Karpas-422 (cell line): Measurements from ENCODE around the gene SNX15. TPM values are rescaled to one million over a fixed set of nuclear protein-coding genes. Genes with fewer than 3 reads are reported as not detected.
A peak's percentile ranks its signal among the peaks of the same experiment; 100 is the strongest.
"Not testable (repeated sequence)": the region's sequence is repeated elsewhere in the genome, so short reads cannot be mapped to it uniquely, and the experiment has no call there.

Source experiments
- DNase-seq: peaks from one replicate; pipeline ENCODE4 v3.0.0-alpha.2; 2015
- H2AFZ ChIP-seq: fragments of 200-600 bp; sonication (generic); 2 replicates; pipeline ENCODE4 v1.6.1; 2014; ENCODE audit warnings: antibody characterized with exemption, low read length, mixed read lengths
- H3K27ac ChIP-seq: fragments of 200-600 bp; sonication (generic); 2 replicates; pipeline ENCODE4 v1.5.1; 2014; ENCODE audit warnings: mild to moderate bottlenecking, low read length, moderate library complexity
- H3K27me3 ChIP-seq: fragments of 200-600 bp; sonication (generic); 2 replicates; pipeline ENCODE4 v1.6.1; 2014; ENCODE audit warnings: low read length, mixed read lengths
- H3K36me3 ChIP-seq: fragments of 200-600 bp; sonication (generic); 2 replicates; pipeline ENCODE4 v1.6.1; 2014; ENCODE audit warnings: low read length, mixed read lengths; ENCODE audit not compliant: insufficient read depth
- H3K4me1 ChIP-seq: fragments of 200-600 bp; sonication (generic); 2 replicates; pipeline ENCODE4 v1.6.1; 2014; ENCODE audit warnings: mild to moderate bottlenecking, low read length, mixed read lengths
- H3K4me2 ChIP-seq: fragments of 200-600 bp; sonication (generic); 2 replicates; pipeline ENCODE4 v1.6.1; 2014; ENCODE audit warnings: low read length, low read depth, mild to moderate bottlenecking; ENCODE audit not compliant: poor library complexity, severe bottlenecking
- H3K4me3 ChIP-seq: fragments of 200-600 bp; sonication (generic); 2 replicates; pipeline ENCODE4 v1.5.1; 2014; ENCODE audit warnings: mild to moderate bottlenecking, antibody characterized with exemption, low read length, mixed read lengths
- H3K79me2 ChIP-seq: fragments of 200-600 bp; sonication (generic); 2 replicates; pipeline ENCODE4 v1.6.1; 2014; ENCODE audit warnings: mild to moderate bottlenecking, low read length, mixed read lengths
- H3K9ac ChIP-seq: fragments of 200-600 bp; sonication (generic); 2 replicates; pipeline ENCODE4 v1.6.0; 2014; ENCODE audit warnings: low read length
- H3K9me2 ChIP-seq: fragments of 200-600 bp; sonication (generic), shearing (Covaris generic); replicated peaks from 2 replicates; pipeline ENCODE4 v1.6.0; 2014; ENCODE audit warnings: mild to moderate bottlenecking, low read length, moderate library complexity; ENCODE audit not compliant: insufficient read depth
- H3K9me3 ChIP-seq: fragments of 300-700, 200-600 bp; sonication (generic); 2 replicates; pipeline ENCODE4 v1.6.1; 2014; ENCODE audit warnings: low read length, mixed read lengths
- H4K20me1 ChIP-seq: fragments of 200-600 bp; sonication (generic); 2 replicates; pipeline ENCODE4 v1.6.1; 2014; ENCODE audit warnings: mild to moderate bottlenecking, antibody characterized with exemption, low read length, low read depth; ENCODE audit not compliant: insufficient read depth
- total RNA-seq: library from RNA; depleted of rRNA; stranded (reverse); fragments of >200 nt; shearing (Covaris generic); gene quantifications from 2 replicates; pipeline ENCODE4 v1.2.3, GENCODE V29; 2014; ENCODE audit warnings: low replicate concordance

Gene SNX15
- total RNA-seq, 1 experiment from 2014 or later = 17.6 TPM

DNA sequence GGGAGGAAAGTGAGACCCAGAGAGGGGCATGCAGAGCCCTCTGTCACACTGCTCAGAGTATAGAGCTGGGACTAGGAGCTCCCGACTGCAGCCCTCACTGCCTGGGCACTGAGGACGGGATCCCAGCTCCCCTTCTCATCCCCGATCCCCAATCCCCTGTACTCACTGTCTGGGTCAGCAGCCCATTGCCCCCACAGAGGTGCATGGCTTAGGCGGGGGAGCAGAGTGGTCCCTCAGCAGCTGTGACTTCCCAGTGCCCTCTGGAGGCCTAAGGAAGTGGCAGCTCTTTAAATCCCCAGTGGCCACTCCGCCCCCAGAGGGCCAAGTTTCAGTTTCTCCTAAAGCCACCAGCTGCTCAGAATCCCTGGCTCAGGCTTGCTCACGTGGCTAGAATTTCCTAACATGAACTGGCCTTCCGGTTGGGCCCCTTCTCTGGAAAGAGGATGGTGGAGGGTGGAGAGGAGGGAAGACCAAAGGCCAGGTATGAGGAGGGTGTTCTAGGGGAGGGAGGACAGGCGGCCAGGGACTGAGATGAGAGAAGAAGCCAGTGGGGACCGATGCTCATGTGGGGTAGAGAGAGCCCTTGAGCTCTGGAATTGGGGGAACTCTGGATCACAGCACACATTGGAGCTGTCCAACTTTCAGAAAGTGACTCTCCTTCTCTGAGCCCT, 30.4 kb upstream of the SNX15 start, which contains the start of gene BATF2:
TSS of gene BATF2 (minus strand) at position 262 of the 671 bp plus-strand sequence. CDS start at position 205, 57 bp downstream.
- Histone ChIP-seq H2AFZ (no peak within 1 kb of the TSS), H3K4me2 (peak within 1 kb of the TSS; percentile 30), H3K9me2 (no peaks in the 10 kb centered on the region), H3K4me1 (peaks cover 20% of the 10 kb centered on the region), H3K9me3 (no peaks in the 10 kb centered on the region), H3K36me3 (no peaks in the 10 kb centered on the region), H4K20me1 (no peaks in the 10 kb centered on the region), H3K4me3 (peak within 1 kb of the TSS; percentile 25), H3K79me2 (no peaks in the 10 kb centered on the region), H3K9ac (peak within 1 kb of the TSS; percentile 22), H3K27me3 (no peaks in the 10 kb centered on the region), H3K27ac (no peak within 1 kb of the TSS)
- DNase-seq = peak; percentile 60

DNA sequence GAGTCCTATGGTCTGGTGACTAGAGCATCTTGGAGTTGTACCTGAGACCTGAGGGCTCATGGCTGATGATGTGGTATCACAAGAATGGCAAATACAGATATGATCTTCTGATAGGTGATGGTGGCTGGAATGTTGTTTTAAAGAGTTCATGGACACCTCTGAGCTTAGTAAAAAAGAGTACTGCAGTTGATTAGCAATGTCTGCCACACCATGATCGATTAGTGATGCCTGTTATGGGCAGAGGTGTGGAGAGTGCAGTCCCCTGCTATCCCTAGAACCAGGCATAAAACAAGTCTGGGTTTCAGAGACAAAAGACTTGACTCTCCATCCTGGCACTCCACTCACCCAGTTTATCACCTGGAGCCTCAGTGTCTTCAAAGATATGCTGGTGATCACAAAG, 29.1 kb upstream of the SNX15 start:
- no peaks in the 10 kb centered on the region for H4K20me1 ChIP-seq
- H3K4me3 ChIP-seq = no peak overlapping the region
- DNase-seq = peak; percentile 70
- no peaks in the 10 kb centered on the region for H3K79me2 ChIP-seq
- no peak overlapping the region for H3K9ac ChIP-seq
- H3K27me3 ChIP-seq = no peaks in the 10 kb centered on the region
- H3K9me2 ChIP-seq = no peaks in the 10 kb centered on the region
- H3K4me1 ChIP-seq = peaks cover 20% of the 10 kb centered on the region
- no peaks in the 10 kb centered on the region for H3K9me3 ChIP-seq
- H3K27ac ChIP-seq = no peak overlapping the region
- no peak overlapping the region for H3K4me2 ChIP-seq
- 0 out of 2 replicates have a peak overlapping the region, but pooled peaks have one; percentile 7 for H2AFZ ChIP-seq
- H3K36me3 ChIP-seq = no peaks in the 10 kb centered on the region

DNA sequence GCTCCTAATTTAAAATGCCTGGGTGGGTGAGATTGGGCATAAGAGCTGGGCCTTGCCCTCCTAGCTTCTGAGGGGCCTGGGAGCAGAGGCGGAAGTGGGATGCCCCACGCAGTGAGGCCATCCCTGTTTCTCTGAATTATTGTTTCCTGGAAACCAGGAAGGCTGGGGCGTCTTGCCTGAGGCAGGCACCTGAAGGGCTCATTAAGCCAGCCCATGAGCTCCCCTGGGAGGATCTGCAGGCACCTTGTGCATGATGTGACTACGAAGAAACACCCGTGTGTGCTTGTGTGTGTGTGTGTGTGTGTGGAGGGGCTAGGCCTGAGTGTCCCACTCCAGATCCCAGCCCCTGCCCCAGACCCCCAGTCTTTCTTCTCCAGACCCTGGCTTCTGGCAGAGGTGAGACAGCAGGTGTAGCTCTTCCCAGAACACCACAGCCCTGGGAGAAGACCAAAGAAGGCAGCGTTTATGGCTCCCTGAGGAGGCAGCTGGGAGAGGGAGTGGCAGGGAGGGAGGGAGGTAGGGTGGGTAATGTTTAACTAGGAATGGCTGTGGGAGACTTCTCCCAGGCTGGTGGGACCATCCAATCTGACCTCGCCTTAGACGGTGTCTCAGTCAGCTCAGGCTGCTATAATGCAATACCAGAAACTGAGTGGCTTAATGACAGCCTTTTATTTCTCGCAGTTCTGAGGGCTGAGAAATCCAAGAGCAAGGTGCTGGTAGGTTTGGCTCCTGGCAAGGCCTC, 28.4 kb upstream of the SNX15 start:
- Histone ChIP-seq H3K9me2 (no peaks in the 10 kb centered on the region), H3K36me3 (no peaks in the 10 kb centered on the region), H2AFZ (0 out of 2 replicates have a peak overlapping the region, but pooled peaks have one; percentile 5), H3K27ac (no peak overlapping the region), H3K4me3 (no peak overlapping the region), H3K9ac (no peak overlapping the region), H3K4me1 (peaks cover 20% of the 10 kb centered on the region), H3K79me2 (no peaks in the 10 kb centered on the region), H3K4me2 (no peak overlapping the region), H4K20me1 (no peaks in the 10 kb centered on the region), H3K27me3 (no peaks in the 10 kb centered on the region), H3K9me3 (no peaks in the 10 kb centered on the region)
- no peak for DNase-seq

DNA sequence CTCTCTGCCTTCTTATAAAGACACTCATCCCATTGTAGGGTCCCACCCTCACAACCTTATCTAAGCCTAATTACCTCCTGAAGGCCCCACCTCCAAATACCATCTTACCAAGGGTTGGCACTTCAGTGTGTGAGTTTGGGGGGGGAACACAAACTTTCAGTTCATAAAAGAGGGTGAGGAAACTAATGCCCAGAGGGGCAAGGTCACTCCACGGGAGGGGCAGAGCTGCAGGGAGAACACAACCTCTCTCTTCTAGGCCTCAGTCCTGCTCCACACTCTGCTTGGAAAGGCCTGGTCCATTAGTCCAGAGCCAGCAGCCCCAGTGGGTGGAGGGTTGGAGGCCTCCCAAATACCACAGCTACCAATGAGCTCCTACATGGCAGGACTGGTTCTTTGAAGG, 27.8 kb upstream of the SNX15 start:
- H3K79me2 ChIP-seq = no peaks in the 10 kb centered on the region
- H3K9me3 ChIP-seq = no peaks in the 10 kb centered on the region
- peaks cover 20% of the 10 kb centered on the region for H3K4me1 ChIP-seq
- no peaks in the 10 kb centered on the region for H3K27me3 ChIP-seq
- no peak overlapping the region for H3K4me3 ChIP-seq
- H2AFZ ChIP-seq = no peak overlapping the region
- no peak overlapping the region for H3K4me2 ChIP-seq
- no peaks in the 10 kb centered on the region for H3K36me3 ChIP-seq
- no peaks in the 10 kb centered on the region for H3K9me2 ChIP-seq
- H4K20me1 ChIP-seq = no peaks in the 10 kb centered on the region
- no peak overlapping the region for H3K9ac ChIP-seq
- H3K27ac ChIP-seq = no peak overlapping the region
- DNase-seq = no peak

DNA sequence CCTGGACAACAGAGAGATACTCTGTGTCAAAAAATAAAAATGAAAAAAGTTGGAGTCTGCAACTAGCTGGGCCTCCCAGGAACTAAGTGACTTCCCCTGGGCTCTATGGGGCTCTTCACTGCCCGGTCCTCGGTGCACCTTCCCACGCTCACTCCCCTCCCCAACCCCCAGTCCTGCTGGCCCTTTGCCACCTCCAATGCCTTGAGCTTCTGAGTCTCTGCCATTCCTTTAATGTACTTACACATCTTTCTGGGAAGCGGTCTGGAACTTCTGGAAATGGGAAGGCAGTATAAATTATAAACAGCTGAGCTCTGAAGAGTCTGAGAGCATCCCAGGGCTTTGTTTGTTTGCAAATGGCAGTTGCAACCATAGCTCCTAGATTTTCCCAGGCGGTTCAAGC, 24.5 kb upstream of the SNX15 start:
- DNase-seq = no peak
- Histone ChIP-seq H3K36me3 (no peaks in the 10 kb centered on the region), H3K27me3 (no peaks in the 10 kb centered on the region), H3K9ac (no peak overlapping the region), H3K9me2 (no peaks in the 10 kb centered on the region), H3K9me3 (no peaks in the 10 kb centered on the region), H3K4me3 (no peak overlapping the region), H3K27ac (no peak overlapping the region), H3K4me2 (no peak overlapping the region), H2AFZ (no peak overlapping the region), H3K79me2 (no peaks in the 10 kb centered on the region), H4K20me1 (no peaks in the 10 kb centered on the region), H3K4me1 (peaks cover 9% of the 10 kb centered on the region)

DNA sequence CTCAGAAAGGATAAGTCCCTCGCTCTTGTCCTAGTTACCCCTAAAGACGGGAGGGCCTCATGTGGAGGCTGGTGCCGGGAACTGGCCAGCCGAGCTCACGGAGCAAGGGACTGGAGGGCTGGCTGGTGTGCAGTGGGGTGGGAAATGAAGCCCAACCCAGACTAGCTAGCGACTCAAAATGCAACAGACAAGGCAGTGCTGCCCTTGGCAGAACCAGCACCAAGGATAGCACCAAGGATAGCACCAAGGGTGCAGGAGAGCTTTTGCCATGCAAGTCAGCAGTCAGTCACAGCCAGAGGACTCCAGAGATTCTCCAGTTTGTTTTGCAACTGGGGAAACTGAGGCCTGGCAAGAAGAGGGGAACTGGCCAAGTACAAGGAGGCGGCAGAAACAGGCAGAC, 24.0 kb upstream of the SNX15 start:
- H3K4me3 ChIP-seq = no peak overlapping the region

DNA sequence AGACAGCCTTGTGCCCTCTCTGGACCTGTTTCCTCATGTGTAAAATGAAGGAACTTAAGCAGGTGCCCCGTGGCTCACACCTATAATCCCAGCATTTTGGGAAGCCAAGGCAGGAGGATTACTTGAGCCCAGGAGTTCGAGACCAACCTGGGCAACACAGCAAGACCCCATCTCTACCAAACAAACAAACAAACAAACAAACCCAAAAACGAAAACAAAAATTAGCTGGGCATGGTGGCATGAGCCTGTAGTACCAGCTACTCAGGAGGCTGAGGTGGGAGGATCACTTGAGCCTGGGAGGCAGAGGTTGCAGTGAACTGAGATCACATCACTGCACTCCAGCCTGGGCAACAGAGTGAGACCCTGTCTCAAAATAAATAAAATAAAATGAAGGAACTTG, 23.3 kb upstream of the SNX15 start:
- not testable (repeated sequence) for H3K27ac ChIP-seq, H3K4me2 ChIP-seq, H3K9ac ChIP-seq, H3K36me3 ChIP-seq, DNase-seq, H3K4me1 ChIP-seq, H3K9me2 ChIP-seq, H3K9me3 ChIP-seq, H3K27me3 ChIP-seq, H3K79me2 ChIP-seq, H2AFZ ChIP-seq, H4K20me1 ChIP-seq, H3K4me3 ChIP-seq

More for the DNA sequence above, 24.0 kb upstream of the SNX15 start:
- no peaks in the 10 kb centered on the region for H3K79me2 ChIP-seq
- H3K9me2 ChIP-seq = no peaks in the 10 kb centered on the region
- no peak overlapping the region for H2AFZ ChIP-seq
- H3K27me3 ChIP-seq = no peaks in the 10 kb centered on the region
- no peak overlapping the region for H3K27ac ChIP-seq
- no peak overlapping the region for H3K9ac ChIP-seq
- H3K36me3 ChIP-seq = no peaks in the 10 kb centered on the region
- no peaks in the 10 kb centered on the region for H3K9me3 ChIP-seq
- peaks cover 8% of the 10 kb centered on the region for H3K4me1 ChIP-seq
- H4K20me1 ChIP-seq = no peaks in the 10 kb centered on the region
- no peak overlapping the region for H3K4me2 ChIP-seq
- no peak for DNase-seq

DNA sequence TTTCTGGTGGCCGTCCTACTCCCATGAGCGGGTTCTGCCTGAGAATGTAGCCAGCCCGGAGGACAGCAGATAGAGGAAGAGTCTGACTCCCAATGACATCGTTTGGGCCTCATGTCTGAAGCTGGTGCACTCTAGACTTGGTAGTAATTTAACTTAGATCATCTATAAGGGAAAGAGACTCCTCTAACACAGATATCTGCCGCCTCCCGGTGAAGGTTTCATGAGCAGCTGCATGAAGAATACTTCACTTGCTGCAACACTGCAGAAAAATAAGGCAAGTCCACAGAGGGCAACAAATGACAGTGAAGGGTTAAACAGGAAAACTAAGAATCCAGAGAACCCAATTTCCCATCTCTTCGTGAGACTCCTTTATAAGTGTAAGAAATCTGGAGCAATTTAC, 19.2 kb upstream of the SNX15 start:
- H3K4me3 ChIP-seq = no peak overlapping the region
- H3K27me3 ChIP-seq = no peaks in the 10 kb centered on the region
- H3K9ac ChIP-seq = no peak overlapping the region
- H3K4me2 ChIP-seq = no peak overlapping the region
- H3K4me1 ChIP-seq = peaks cover under 1% of the 10 kb centered on the region
- no peak overlapping the region for H3K27ac ChIP-seq
- H4K20me1 ChIP-seq = no peaks in the 10 kb centered on the region
- H3K9me3 ChIP-seq = no peaks in the 10 kb centered on the region
- no peaks in the 10 kb centered on the region for H3K79me2 ChIP-seq
- no peak for DNase-seq
- no peak overlapping the region for H2AFZ ChIP-seq
- no peaks in the 10 kb centered on the region for H3K9me2 ChIP-seq
- H3K36me3 ChIP-seq = no peaks in the 10 kb centered on the region
